ENCODE results near the gene UAP1L1.

GRCh38 chr9:137035937-137036336 lies 41.4 kb upstream of the UAP1L1 start:
- TF ChIP-seq, protein P1, sequence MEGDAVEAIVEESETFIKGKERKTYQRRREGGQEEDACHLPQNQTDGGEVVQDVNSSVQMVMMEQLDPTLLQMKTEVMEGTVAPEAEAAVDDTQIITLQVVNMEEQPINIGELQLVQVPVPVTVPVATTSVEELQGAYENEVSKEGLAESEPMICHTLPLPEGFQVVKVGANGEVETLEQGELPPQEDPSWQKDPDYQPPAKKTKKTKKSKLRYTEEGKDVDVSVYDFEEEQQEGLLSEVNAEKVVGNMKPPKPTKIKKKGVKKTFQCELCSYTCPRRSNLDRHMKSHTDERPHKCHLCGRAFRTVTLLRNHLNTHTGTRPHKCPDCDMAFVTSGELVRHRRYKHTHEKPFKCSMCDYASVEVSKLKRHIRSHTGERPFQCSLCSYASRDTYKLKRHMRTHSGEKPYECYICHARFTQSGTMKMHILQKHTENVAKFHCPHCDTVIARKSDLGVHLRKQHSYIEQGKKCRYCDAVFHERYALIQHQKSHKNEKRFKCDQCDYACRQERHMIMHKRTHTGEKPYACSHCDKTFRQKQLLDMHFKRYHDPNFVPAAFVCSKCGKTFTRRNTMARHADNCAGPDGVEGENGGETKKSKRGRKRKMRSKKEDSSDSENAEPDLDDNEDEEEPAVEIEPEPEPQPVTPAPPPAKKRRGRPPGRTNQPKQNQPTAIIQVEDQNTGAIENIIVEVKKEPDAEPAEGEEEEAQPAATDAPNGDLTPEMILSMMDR (IDR thresholded peaks at IDR 0.05; ENCODE audit: poor library complexity) = no peak
- TF ChIP-seq EZH2 (IDR thresholded peaks at IDR 0.05; ENCODE audit: borderline replicate concordance) = no peak
- no peak for TF ChIP-seq EZH2phosphoT487 (IDR thresholded peaks at IDR 0.05; ENCODE audit: low read depth, severe bottlenecking, unreplicated experiment)

Data from hepatocyte (in vitro differentiated cells).